H1 (cell line): ENCODE data around the gene MOK. TPM values are rescaled to one million over a fixed set of nuclear protein-coding genes. Genes with fewer than 3 reads are reported as not detected.

ENCODE experiments used
- CTCF ChIA-PET: fragments of 300-600 bp; sonication (Branson Sonifier 250); formaldehyde crosslinking; loops from one replicate; lab custom pipeline; 2021; ENCODE audit not compliant: partially characterized antibody; lab: Charles Lee
- POLR2A ChIA-PET: fragments of 300-600 bp; sonication (Branson Sonifier 250); formaldehyde crosslinking; loops from one replicate; lab custom pipeline; 2021; ENCODE audit warnings: inconsistent platforms; ENCODE audit not compliant: partially characterized antibody; lab: Charles Lee
- DNase-seq, 2 experiments: peaks; one replicate each; pipeline versions ENCODE4 v3.0.0 to v3.0.0-alpha.2; 2010 to 2022; ENCODE audit warnings: low spot score in 2 of 2, low read depth in 1 of 2, mixed read lengths in 1 of 2
- FAIRE-seq: peaks from 2 replicates; lab custom pipeline; 2011; peaks lifted over from hg19 to GRCh38; lab: Jason Lieb, UNC
- H2AFZ ChIP-seq: 2 replicates; pipeline ENCODE4 v1.8.1; 2012; ENCODE audit warnings: low read length, inconsistent platforms
- H2AK5ac ChIP-seq: 2 replicates; pipeline ENCODE4 v1.6.1; 2013; ENCODE audit warnings: low read depth, low read length
- H2BK120ac ChIP-seq: replicated peaks from 2 replicates; pipeline ENCODE3; 2013; ENCODE audit warnings: low read depth, low read length, inconsistent platforms
- H2BK12ac ChIP-seq: 2 replicates; pipeline ENCODE4 v1.6.1; 2013; ENCODE audit warnings: low read depth, low read length
- H2BK15ac ChIP-seq: 2 replicates; pipeline ENCODE4 v1.6.1; 2013; ENCODE audit warnings: low read length
- H2BK20ac ChIP-seq: 2 replicates; pipeline ENCODE4 v1.6.1; 2013; ENCODE audit warnings: low read length
- H2BK5ac ChIP-seq: 2 replicates; pipeline ENCODE4 v1.6.1; 2013; ENCODE audit warnings: low read depth, low read length
- H3K14ac ChIP-seq: 2 replicates; pipeline ENCODE4 v1.6.1; 2013; ENCODE audit warnings: inconsistent platforms; ENCODE audit not compliant: insufficient read length
- H3K18ac ChIP-seq: 2 replicates; pipeline ENCODE4 v1.6.1; 2013; ENCODE audit warnings: low read length; ENCODE audit errors: extremely low read depth
- H3K23ac ChIP-seq: 2 replicates; pipeline ENCODE4 v1.6.1; 2013; ENCODE audit warnings: inconsistent platforms; ENCODE audit not compliant: insufficient read length
- H3K23me2 ChIP-seq: 2 replicates; pipeline ENCODE4 v1.6.1; 2013; ENCODE audit warnings: low read depth, low read length
- H3K27ac ChIP-seq: 2 replicates; pipeline ENCODE4 v1.6.1; 2011; ENCODE audit warnings: low read depth, low read length, inconsistent platforms
- H3K27me3 ChIP-seq, 4 experiments: replicated peaks in 1 of 4; 1 replicate in 1 of 4; 2 replicates in 3 of 4; pipeline versions ENCODE4 v1.6.1 to v1.8.1; 2011 to 2013; ENCODE audit warnings: low read length in 3 of 4, mild to moderate bottlenecking in 3 of 4, inconsistent platforms in 2 of 4, mixed read lengths in 2 of 4, moderate library complexity in 1 of 4; ENCODE audit not compliant: control insufficient read depth in 3 of 4, insufficient read depth in 3 of 4; ENCODE audit errors: extremely low read depth in 1 of 4
- H3K36me3 ChIP-seq, 4 experiments: 2 replicates each; pipeline versions ENCODE4 v1.6.1 to v1.8.1; 2011 to 2013; ENCODE audit warnings: mild to moderate bottlenecking in 4 of 4, low read length in 3 of 4, moderate library complexity in 2 of 4, control low read depth in 1 of 4, inconsistent platforms in 1 of 4; ENCODE audit not compliant: insufficient read depth in 4 of 4, control insufficient read depth in 2 of 4
- H3K4ac ChIP-seq: replicated peaks from 2 replicates; pipeline ENCODE3; 2013; ENCODE audit warnings: low read length, low read depth, mixed read lengths, inconsistent platforms; ENCODE audit not compliant: insufficient read length
- H3K4me1 ChIP-seq, 4 experiments: replicated peaks in 1 of 4; 1 replicate in 1 of 4; 2 replicates in 3 of 4; pipeline versions ENCODE4 v1.6.1 to v1.8.1; 2011 to 2013; ENCODE audit warnings: low read length in 3 of 4, inconsistent platforms in 2 of 4, mixed read lengths in 1 of 4; ENCODE audit not compliant: insufficient read depth in 4 of 4, control insufficient read depth in 3 of 4
- H3K4me2 ChIP-seq, 2 experiments: 2 replicates each; pipeline versions ENCODE4 v1.6.1 to v1.8.1; 2011 to 2013; ENCODE audit warnings: low read depth in 2 of 2, low read length in 2 of 2, control low read depth in 1 of 2, inconsistent platforms in 1 of 2, mild to moderate bottlenecking in 1 of 2; ENCODE audit not compliant: insufficient read depth in 1 of 2
- H3K4me3 ChIP-seq, 4 experiments: fragments of 200-600, 300-600 bp in 1 of 4; sonication (generic), shearing (Covaris generic), sonication (Bioruptor Twin) in 1 of 4; 2 replicates each; pipeline versions ENCODE4 v1.5.1 to v1.8.1; 2011 to 2016; ENCODE audit warnings: low read length in 4 of 4, low read depth in 3 of 4, control low read depth in 2 of 4, inconsistent platforms in 2 of 4, mild to moderate bottlenecking in 2 of 4, mixed read lengths in 1 of 4, moderate library complexity in 1 of 4; ENCODE audit not compliant: insufficient read depth in 2 of 4; ENCODE audit errors: extremely low read depth in 1 of 4
- H3K56ac ChIP-seq: replicated peaks from 2 replicates; pipeline ENCODE3; 2013; ENCODE audit warnings: low read depth, mild to moderate bottlenecking, mixed read lengths, low read length, inconsistent platforms; ENCODE audit not compliant: insufficient read length
- H3K79me1 ChIP-seq: 2 replicates; pipeline ENCODE4 v1.6.1; 2013; ENCODE audit warnings: low read depth, low read length, control low read depth
- H3K79me2 ChIP-seq, 2 experiments: 2 replicates each; pipeline versions ENCODE4 v1.6.1 to v1.8.1; 2012 to 2013; ENCODE audit warnings: low read length in 2 of 2, mild to moderate bottlenecking in 2 of 2, inconsistent platforms in 1 of 2; ENCODE audit not compliant: insufficient read depth in 2 of 2, control insufficient read depth in 1 of 2
- H3K9ac ChIP-seq, 4 experiments: replicated peaks in 1 of 4; 1 replicate in 1 of 4; 2 replicates in 3 of 4; pipeline versions ENCODE4 v1.6.1 to v1.8.1; 2011 to 2013; ENCODE audit warnings: low read depth in 3 of 4, low read length in 3 of 4, control low read depth in 2 of 4, mild to moderate bottlenecking in 2 of 4, moderate library complexity in 2 of 4, inconsistent platforms in 1 of 4; ENCODE audit errors: extremely low read depth in 1 of 4
- H3K9me3 ChIP-seq, 2 experiments: 2 replicates each; pipeline versions ENCODE4 v1.6.1 to v1.8.1; 2012 to 2013; ENCODE audit warnings: mild to moderate bottlenecking in 2 of 2, moderate library complexity in 2 of 2, control low read depth in 1 of 2, inconsistent platforms in 1 of 2, low read depth in 1 of 2, low read length in 1 of 2, mixed read lengths in 1 of 2; ENCODE audit not compliant: insufficient read depth in 2 of 2
- H4K20me1 ChIP-seq, 2 experiments: replicated peaks in 1 of 2; 2 replicates each; pipeline versions ENCODE3 to v1.8.1; 2011 to 2013; ENCODE audit warnings: inconsistent platforms in 2 of 2, low read length in 2 of 2, mild to moderate bottlenecking in 1 of 2; ENCODE audit not compliant: insufficient read depth in 2 of 2, control insufficient read depth in 1 of 2
- H4K5ac ChIP-seq: 2 replicates; pipeline ENCODE4 v1.6.1; 2013; ENCODE audit warnings: low read length, low read depth, mixed read lengths, inconsistent platforms; ENCODE audit not compliant: insufficient read length
- H4K8ac ChIP-seq: 2 replicates; pipeline ENCODE4 v1.8.0; 2013; ENCODE audit warnings: mild to moderate bottlenecking, moderate library complexity, low read length, inconsistent platforms; ENCODE audit not compliant: insufficient read depth; ENCODE audit errors: extremely low read depth
- H4K91ac ChIP-seq: replicated peaks from 2 replicates; pipeline ENCODE3; 2013; ENCODE audit warnings: low read length, mixed read lengths, inconsistent platforms; ENCODE audit not compliant: insufficient read length
- CBX8 ChIP-seq: fragments of 300-800, 300-1000 bp; sonication (generic); IDR thresholded peaks from 2 replicates; pipeline ENCODE4 v1.7.1; 2016; ENCODE audit warnings: low read depth, low read length, borderline replicate concordance
- CEBPB ChIP-seq: IDR thresholded peaks from 2 replicates; pipeline ENCODE4 v1.6.1; 2012; ENCODE audit warnings: low read depth, low read length
- CTBP2 ChIP-seq: IDR thresholded peaks from 2 replicates; pipeline ENCODE4 v1.7.0; 2011; ENCODE audit warnings: borderline replicate concordance, mild to moderate bottlenecking, moderate library complexity, mixed read lengths, low read length; ENCODE audit not compliant: insufficient read depth, insufficient read length
- EZH2 ChIP-seq: fragments of 200-600 bp; sonication (generic); IDR thresholded peaks from 2 replicates; pipeline ENCODE4 v1.7.1; 2012; ENCODE audit warnings: low read depth, mild to moderate bottlenecking, moderate library complexity, low read length, inconsistent platforms; ENCODE audit not compliant: severe bottlenecking
- GABPA ChIP-seq: IDR thresholded peaks from 2 replicates; pipeline ENCODE4 v1.6.1; 2011; ENCODE audit warnings: mild to moderate bottlenecking, low read length, moderate library complexity, borderline replicate concordance; ENCODE audit not compliant: insufficient read depth
- KDM1A ChIP-seq: fragments of 200-600, 300-600 bp; sonication (generic); IDR thresholded peaks from 2 replicates; pipeline ENCODE4 v1.7.1; 2016; ENCODE audit warnings: mild to moderate bottlenecking, low read length, borderline replicate concordance
- KDM5A ChIP-seq: fragments of 200-600 bp; IDR thresholded peaks from 2 replicates; pipeline ENCODE4 v1.7.1; 2012; ENCODE audit warnings: mild to moderate bottlenecking, low read length, inconsistent platforms, mixed read lengths
- MAFK ChIP-seq: IDR thresholded peaks from 2 replicates; pipeline ENCODE4 v1.6.1; 2012; ENCODE audit warnings: low read depth, mild to moderate bottlenecking, improper control_type of control experiment, low read length
- RAD21 ChIP-seq, 2 experiments: IDR thresholded peaks in 1 of 2; conservative IDR thresholded peaks in 1 of 2; 2 replicates each; pipeline ENCODE4 v1.6.1; 2011; ENCODE audit warnings: low read depth in 2 of 2, low read length in 2 of 2, improper control_type of control experiment in 1 of 2, inconsistent platforms in 1 of 2, mild to moderate bottlenecking in 1 of 2, moderate library complexity in 1 of 2
- RBBP5 ChIP-seq: IDR thresholded peaks from 2 replicates; pipeline ENCODE4 v1.7.1; 2012; ENCODE audit warnings: low read depth, mild to moderate bottlenecking, inconsistent platforms, low read length, moderate library complexity, borderline replicate concordance
- WGBS, 2 experiments: shearing (Covaris generic) in 1 of 2; methylation state at CpG; one replicate each; pipeline versions ENCODE4 v1.1.6 to v1.1.7; 2013 to 2015; ENCODE audit warnings: low lambda C conversion rate in 2 of 2, mixed read lengths in 2 of 2, inconsistent platforms in 1 of 2, low coverage in 1 of 2, missing lambda C conversion rate in 1 of 2; ENCODE audit not compliant: insufficient replicate concordance in 2 of 2, insufficient coverage in 1 of 2, insufficient read length in 1 of 2; ENCODE audit errors: extremely low coverage in 1 of 2, missing lambda C conversion rate in 1 of 2; 5-methylcytosine and 5-hydroxymethylcytosine counted together
- polyA plus RNA-seq, 7 experiments: library from polyadenylated mRNA; depleted of rRNA in 3 of 7; stranded (reverse) in 5 of 7; unstranded in 2 of 7; fragments of >200 nt in 5 of 7; fragments of 200-250 nt in 2 of 7; gene quantifications; 1 replicate in 5 of 7; 2 replicates in 1 of 7; 4 replicates in 1 of 7; pipeline versions ENCODE4 v1.2.1 to v1.2.3, GENCODE V29; 2011 to 2013; ENCODE audit warnings: missing spikeins in 2 of 7, mixed read lengths in 2 of 7
- total RNA-seq: library from RNA; stranded (reverse); fragmentation: NEBNext Ultra II Directional; extraction: Animal tissue kit (Norgen Biotek cat#: 25700); gene quantifications from 2 replicates; pipeline ENCODE4 v1.2.1, GENCODE V29; 2021
- TF ChIP-seq, protein P1 (sequence below), 3 experiments: IDR thresholded peaks; 1 replicate in 2 of 3; 2 replicates in 1 of 3; pipeline versions ENCODE4 v1.5.1 to v1.6.1; 2011; ENCODE audit warnings: low read length in 3 of 3, mild to moderate bottlenecking in 3 of 3, inconsistent platforms in 2 of 3, low read depth in 1 of 3, moderate library complexity in 1 of 3; ENCODE audit not compliant: insufficient read depth in 1 of 3; ENCODE audit errors: control extremely low read depth in 1 of 3

The MOK gene
- total and polyA plus RNA-seq, 2 of the 8 experiments (the other 6 are each of a cell fraction or from before 2014, with no cell fraction given) = 2.1 to 2.5 TPM

DNA sequence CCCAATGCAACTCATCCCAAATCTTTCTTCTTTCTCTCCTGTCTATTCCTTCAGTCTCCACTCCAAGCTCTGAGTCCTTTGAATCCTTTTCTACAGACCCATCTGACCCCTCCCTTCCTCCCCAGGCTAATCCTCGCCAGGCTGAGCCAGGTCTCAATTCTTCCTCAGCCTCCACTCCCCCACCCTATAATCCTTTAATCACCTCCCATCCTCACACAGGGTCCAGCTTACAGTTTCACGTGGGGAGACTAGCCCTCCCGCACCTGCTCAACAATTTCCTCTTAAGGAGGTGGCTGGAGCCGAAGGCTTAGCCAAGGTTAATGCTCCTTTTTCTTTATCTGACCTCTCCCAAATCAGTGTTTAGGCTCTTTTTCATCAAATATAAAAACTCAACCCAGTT is 63.8 kb downstream of the MOK start:
- H3K79me1 ChIP-seq = no peaks in the 10 kb centered on the region
- no peak overlapping the region for H3K27ac ChIP-seq
- peaks cover 0 to 2% (median under 1%) of the 10 kb centered on the region in 4 experiments; a peak in 3 of 7 replicates for H3K4me1 ChIP-seq
- H4K91ac ChIP-seq = no peak overlapping the region
- no peak overlapping the region for H3K14ac ChIP-seq
- H3K23ac ChIP-seq = no peak overlapping the region
- H4K8ac ChIP-seq = no peak overlapping the region
- ChIA-PET POLR2A (no interaction called here), CTCF (no interaction called here)
- no peak overlapping the region for H2BK20ac ChIP-seq
- peaks cover 2% of the 10 kb centered on the region; the same call in 1 of the 2 replicates for H3K23me2 ChIP-seq
- no peaks in the 10 kb centered on the region for H4K20me1 ChIP-seq
- no peak overlapping the region for H2BK120ac ChIP-seq
- H3K9me3 ChIP-seq = peaks cover 3 to 4% of the 10 kb centered on the region in 2 experiments; a peak in 1 of 4 replicates
- DNase-seq (no peak), FAIRE-seq (no peak)
- no peak overlapping the region for H3K4me2 ChIP-seq
- no peak overlapping the region for H2BK15ac ChIP-seq
- H3K4ac ChIP-seq = no peak overlapping the region
- no peak overlapping the region for H3K9ac ChIP-seq
- peaks cover 0 to 2% (median 2%) of the 10 kb centered on the region in 4 experiments; a peak in 3 of 7 replicates for H3K27me3 ChIP-seq
- H3K4me3 ChIP-seq = no peak overlapping the region
- H3K36me3 ChIP-seq = no peaks in the 10 kb centered on the region
- H2BK5ac ChIP-seq = no peak overlapping the region
- H3K56ac ChIP-seq = no peak overlapping the region
- no peaks in the 10 kb centered on the region for H3K79me2 ChIP-seq
- no peak overlapping the region for H2AFZ ChIP-seq
- TF ChIP-seq CBX8 = no peak
- no peak for TF ChIP-seq KDM1A
- no peak for TF ChIP-seq MAFK
- no peak for TF ChIP-seq RAD21 (IDR thresholded peaks at IDR 0.05 in 1 of 2, conservative IDR thresholded peaks at IDR 0.05 in 1 of 2; ENCODE audit: low read depth in 2 of 2, low read length in 2 of 2)
- TF ChIP-seq GABPA = no peak
- TF ChIP-seq CTBP2 = no peak
- TF ChIP-seq CEBPB = no peak
- TF ChIP-seq KDM5A = no peak
- TF ChIP-seq, protein P1, sequence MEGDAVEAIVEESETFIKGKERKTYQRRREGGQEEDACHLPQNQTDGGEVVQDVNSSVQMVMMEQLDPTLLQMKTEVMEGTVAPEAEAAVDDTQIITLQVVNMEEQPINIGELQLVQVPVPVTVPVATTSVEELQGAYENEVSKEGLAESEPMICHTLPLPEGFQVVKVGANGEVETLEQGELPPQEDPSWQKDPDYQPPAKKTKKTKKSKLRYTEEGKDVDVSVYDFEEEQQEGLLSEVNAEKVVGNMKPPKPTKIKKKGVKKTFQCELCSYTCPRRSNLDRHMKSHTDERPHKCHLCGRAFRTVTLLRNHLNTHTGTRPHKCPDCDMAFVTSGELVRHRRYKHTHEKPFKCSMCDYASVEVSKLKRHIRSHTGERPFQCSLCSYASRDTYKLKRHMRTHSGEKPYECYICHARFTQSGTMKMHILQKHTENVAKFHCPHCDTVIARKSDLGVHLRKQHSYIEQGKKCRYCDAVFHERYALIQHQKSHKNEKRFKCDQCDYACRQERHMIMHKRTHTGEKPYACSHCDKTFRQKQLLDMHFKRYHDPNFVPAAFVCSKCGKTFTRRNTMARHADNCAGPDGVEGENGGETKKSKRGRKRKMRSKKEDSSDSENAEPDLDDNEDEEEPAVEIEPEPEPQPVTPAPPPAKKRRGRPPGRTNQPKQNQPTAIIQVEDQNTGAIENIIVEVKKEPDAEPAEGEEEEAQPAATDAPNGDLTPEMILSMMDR (IDR thresholded peaks at IDR 0.05; ENCODE audit: control extremely low read depth in 1 of 3, insufficient read depth in 1 of 3, low read depth in 1 of 3, low read length in 3 of 3) = no peak
- TF ChIP-seq EZH2 = no peak
- no peak for TF ChIP-seq RBBP5
- H2AK5ac ChIP-seq = no peak overlapping the region
- WGBS, 2 experiments = 86% methylated on average over 4 of the region's 4 CpGs; no CpG with 5 or more reads in 1 of the 2 experiments
- H4K5ac ChIP-seq = no peak overlapping the region
- no peak overlapping the region for H3K18ac ChIP-seq
- no peak overlapping the region for H2BK12ac ChIP-seq
